GM18507 (cell line): ENCODE data around the gene SYTL3.
"Not testable (repeated sequence)": the region's sequence is repeated elsewhere in the genome, so short reads cannot be mapped to it uniquely, and the experiment has no call there.

ENCODE experiments used
- DNase-seq: peaks from one replicate; pipeline ENCODE4 v3.0.0; 2011; ENCODE audit warnings: low read depth; ENCODE audit not compliant: insufficient read length; ENCODE audit errors: extremely low spot score
- FAIRE-seq: peaks from 2 replicates; lab custom pipeline; 2011; peaks lifted over from hg19 to GRCh38; lab: Jason Lieb, UNC

SYTL3 gene

GRCh38 chr6:158780988-158781691 lies 131.3 kb downstream of the SYTL3 start:
- no peak for DNase-seq

GRCh38 chr6:158781692-158782373 lies 132.0 kb downstream of the SYTL3 start:
- no peak for DNase-seq
- FAIRE-seq, result no peak

More at GRCh38 chr6:158780988-158781691, 131.3 kb downstream of the SYTL3 start:
- no peak for FAIRE-seq

GRCh38 chr6:158782432-158783166 lies 132.7 kb downstream of the SYTL3 start:
- FAIRE-seq, result no peak
- DNase-seq, result no peak

- DNase-seq, result no peak
- no peak for FAIRE-seq
These were observed 133.3 kb downstream of the SYTL3 start for GRCh38 chr6:158783167-158783450.

GRCh38 chr6:158783851-158784250 lies 134.0 kb downstream of the SYTL3 start:
- DNase-seq (no peak), FAIRE-seq (no peak)

DNA sequence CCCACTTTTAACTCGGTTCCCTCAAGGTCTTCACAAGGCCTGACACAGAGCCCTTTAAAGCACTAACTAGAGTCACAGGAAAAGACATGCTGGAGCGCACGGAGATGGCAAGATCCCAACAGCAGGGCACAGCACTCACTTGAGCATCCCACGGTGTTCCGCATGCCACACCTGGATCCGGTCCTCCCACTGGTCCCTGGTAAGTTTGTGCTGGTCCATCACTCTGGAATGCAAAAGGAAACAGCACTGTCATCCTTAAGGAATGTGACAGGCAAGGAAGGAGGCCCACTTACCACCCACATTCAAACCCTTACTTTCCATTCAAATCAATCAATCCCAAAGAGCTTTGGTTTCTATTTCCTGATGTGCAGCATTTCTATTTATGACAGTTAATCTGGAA lies 134.7 kb downstream of the SYTL3 start:
- no peak for FAIRE-seq
- no peak for DNase-seq

DNA sequence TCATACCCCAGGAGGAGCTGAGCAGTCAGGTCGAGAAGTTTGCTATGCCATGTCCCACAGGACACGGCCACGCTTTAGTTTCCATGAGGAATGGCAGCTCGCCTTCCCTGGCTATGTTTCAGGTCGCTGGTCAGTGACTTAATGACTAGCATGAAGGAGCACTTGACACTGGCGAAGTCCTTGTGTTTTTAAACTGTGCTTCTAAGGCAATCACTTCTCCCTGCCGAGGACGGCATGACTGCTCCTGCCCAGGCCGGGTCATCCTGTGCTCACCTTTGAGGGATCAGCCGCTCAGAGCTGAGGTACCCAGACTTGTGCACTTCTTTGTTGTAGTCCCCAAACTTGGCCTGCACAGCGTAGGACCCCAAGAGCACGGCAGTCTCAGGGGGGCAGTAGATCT lies 135.2 kb downstream of the SYTL3 start:
- no peak for FAIRE-seq
- no peak for DNase-seq

GRCh38 chr6:158786645-158787304 lies 136.9 kb downstream of the SYTL3 start:
- no peak for DNase-seq
- no peak for FAIRE-seq

DNA sequence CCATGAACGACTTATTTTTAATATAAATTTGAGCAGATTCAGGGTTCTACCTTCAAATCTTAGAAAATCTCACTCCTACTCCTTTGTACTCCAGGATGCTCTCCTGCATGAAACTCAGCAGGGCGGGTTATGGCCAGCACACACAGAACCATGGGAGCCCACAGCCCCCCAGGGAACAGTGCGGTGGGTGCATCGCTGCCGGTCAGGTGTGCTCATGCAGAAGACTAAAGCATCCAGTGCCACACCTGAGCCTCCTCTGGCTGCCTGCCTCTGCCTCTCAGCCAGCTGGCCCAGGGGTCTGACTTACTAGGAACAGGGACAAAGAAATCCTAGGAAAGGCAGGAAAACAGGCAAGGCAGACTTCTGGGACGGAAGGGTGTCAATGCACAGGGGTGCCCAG lies 137.5 kb downstream of the SYTL3 start:
- FAIRE-seq, result no peak
- no peak for DNase-seq

- FAIRE-seq, result no peak
These were observed 139.5 kb downstream of the SYTL3 start for GRCh38 chr6:158789115-158789917.

DNA sequence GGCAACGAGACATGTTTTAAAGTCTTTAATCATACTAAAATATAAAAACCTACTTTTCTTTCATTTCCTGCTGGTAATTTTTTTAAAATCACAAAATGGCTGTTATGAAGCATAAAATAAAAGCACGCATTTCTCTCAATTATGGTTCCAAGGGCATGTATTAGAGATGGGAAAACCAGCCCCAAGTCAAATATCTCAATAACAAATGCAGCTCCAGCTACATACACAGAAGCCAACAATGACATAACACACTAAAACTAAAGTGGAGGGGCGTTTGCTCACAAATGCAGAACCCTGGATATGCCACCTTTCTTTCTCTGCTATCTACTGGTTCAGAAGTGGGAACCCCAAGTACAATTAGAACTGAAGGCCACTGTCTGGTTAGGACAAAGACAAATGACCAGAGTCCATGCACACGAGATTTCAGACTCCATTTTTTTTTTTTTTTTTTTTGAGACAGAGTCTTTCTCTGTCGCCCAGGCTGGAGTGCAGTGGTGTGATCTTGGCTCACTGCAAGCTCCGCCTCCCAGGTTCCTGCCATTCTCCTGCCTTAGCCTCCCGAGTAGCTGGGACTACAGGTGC lies 141.5 kb downstream of the SYTL3 start:
- no peak for FAIRE-seq
- DNase-seq, result no peak

More at GRCh38 chr6:158789115-158789917, 139.5 kb downstream of the SYTL3 start:
- no peak for DNase-seq

GRCh38 chr6:158792505-158792904 lies 142.7 kb downstream of the SYTL3 start:
- FAIRE-seq, DNase-seq: not testable (repeated sequence)

GRCh38 chr6:158793432-158793831 lies 143.6 kb downstream of the SYTL3 start:
- DNase-seq (no peak), FAIRE-seq (peak; percentile 67)

GRCh38 chr6:158795516-158795915 lies 145.7 kb downstream of the SYTL3 start:
- FAIRE-seq (no peak), DNase-seq (no peak)

DNA sequence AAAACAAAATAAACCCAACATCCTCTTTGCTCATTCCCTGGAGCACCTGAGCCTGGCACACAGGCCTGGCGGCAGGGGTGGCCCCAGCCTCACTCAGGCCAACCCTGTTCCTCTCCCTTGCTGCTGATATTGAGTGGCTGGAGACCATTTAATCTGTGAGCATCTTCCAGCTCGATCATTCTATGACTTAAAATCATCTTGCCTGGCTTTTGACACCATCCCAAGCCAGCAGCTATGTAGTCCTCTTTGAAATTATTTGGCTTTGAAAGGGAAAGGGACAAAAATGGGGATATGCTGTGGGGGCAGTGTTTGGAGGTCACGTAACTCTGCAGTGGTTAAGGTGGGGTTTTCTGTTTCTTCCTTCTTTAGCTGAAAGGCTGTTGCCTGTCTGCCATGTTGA lies 146.5 kb downstream of the SYTL3 start:
- FAIRE-seq (no peak), DNase-seq (no peak)

GRCh38 chr6:158797331-158798310 lies 147.8 kb downstream of the SYTL3 start:
- DNase-seq (no peak), FAIRE-seq (no peak)

- no peak for DNase-seq
- no peak for FAIRE-seq
These were observed 148.5 kb downstream of the SYTL3 start for GRCh38 chr6:158798311-158798710.
